NT2/D1 (cell line): Measurements from ENCODE around the gene TNFRSF14.

Source experiments
- SUZ12 ChIP-seq: IDR thresholded peaks from 2 replicates; pipeline ENCODE4 v1.6.1; 2011; ENCODE audit not compliant: insufficient read length, insufficient read depth; ENCODE audit errors: extremely low read depth
- YY1 ChIP-seq: IDR thresholded peaks from 2 replicates; pipeline ENCODE4 v1.6.1; 2011; ENCODE audit not compliant: insufficient read length, insufficient read depth
- ZNF274 ChIP-seq: IDR thresholded peaks from 2 replicates; pipeline ENCODE4 v1.6.1; 2011; ENCODE audit warnings: mild to moderate bottlenecking, low read depth, low read length

DNA sequence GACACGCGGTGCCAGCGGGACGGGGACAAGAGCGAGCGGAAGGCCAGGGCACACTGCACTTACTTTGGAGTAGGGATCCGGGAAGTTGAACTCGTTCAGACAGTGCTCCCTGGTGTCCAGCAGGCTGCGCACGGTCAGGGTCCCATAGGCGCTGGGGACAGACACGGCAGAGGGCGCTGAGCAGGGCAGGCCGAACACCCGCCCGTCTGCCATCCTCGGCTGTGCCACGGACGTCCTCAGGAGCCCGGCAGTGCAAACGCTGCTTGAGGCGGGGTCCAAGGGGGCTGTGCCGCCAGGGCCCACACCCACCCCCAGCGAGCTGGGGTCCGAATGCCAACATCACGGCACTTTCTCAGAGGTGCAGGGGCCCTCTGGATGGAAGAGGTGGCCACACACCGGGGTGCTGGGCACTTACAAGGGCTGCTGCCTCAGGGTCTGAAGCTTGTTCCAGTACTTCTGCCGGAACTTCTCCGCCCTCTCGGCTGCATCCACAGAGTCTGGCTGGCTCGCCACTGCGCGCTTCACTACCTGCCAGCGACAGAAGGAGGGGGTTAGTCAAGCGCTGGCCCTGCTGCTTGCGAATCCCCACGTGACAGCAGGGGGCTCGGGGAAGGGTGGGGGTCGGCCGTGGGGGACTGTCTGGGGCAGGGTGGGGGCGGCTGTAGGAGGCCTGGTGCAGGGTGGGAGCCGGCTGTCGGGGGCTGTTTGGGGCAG, 42.1 kb upstream of the TNFRSF14 start:
- TF ChIP-seq SUZ12 (no peak), YY1 (no peak), ZNF274 (no peak)
